OCI-LY7 (cell line): ENCODE results near the gene ABR. TPM values are rescaled to one million over a fixed set of nuclear protein-coding genes. Genes with fewer than 3 reads are reported as not detected.

Experiments used
- BruUV-seq: library from RNA; stranded (reverse); fragments of 400-500 nt; replicated peaks from 2 replicates; lab custom pipeline; 2021; lab: Mats Ljungman, UMichigan
- CTCF ChIA-PET: fragments of 300-600 bp; sonication (Branson Sonifier 250); formaldehyde crosslinking; loops from one replicate; lab custom pipeline; 2022; ENCODE audit warnings: antibody characterized with exemption; ENCODE audit not compliant: unreplicated experiment; lab: Charles Lee
- POLR2A ChIA-PET: fragments of 300-600 bp; sonication (Branson Sonifier 250); formaldehyde crosslinking; loops from one replicate; lab custom pipeline; 2022; ENCODE audit warnings: antibody characterized with exemption; lab: Charles Lee
- DNase-seq: peaks from one replicate; pipeline ENCODE4 v3.0.0-alpha.2; 2015; ENCODE audit warnings: low spot score
- H2AFZ ChIP-seq: fragments of 200-600 bp; sonication (generic), shearing (Covaris generic); 2 replicates; pipeline ENCODE4 v1.6.1; 2014; ENCODE audit warnings: mild to moderate bottlenecking, antibody characterized with exemption, low read length, moderate library complexity
- H3K27ac ChIP-seq: fragments of 200-600 bp; sonication (generic); 2 replicates; pipeline ENCODE4 v1.5.1; 2014; ENCODE audit warnings: mixed run types, low read depth, mild to moderate bottlenecking, moderate library complexity, low read length, inconsistent platforms; ENCODE audit not compliant: poor library complexity, severe bottlenecking
- H3K36me3 ChIP-seq: fragments of 200-600 bp; sonication (generic); 2 replicates; pipeline ENCODE4 v1.6.1; 2014; ENCODE audit warnings: mild to moderate bottlenecking, antibody characterized with exemption, low read length, moderate library complexity, mixed read lengths; ENCODE audit not compliant: insufficient read depth
- H3K4me1 ChIP-seq: fragments of 200-600 bp; sonication (generic); 2 replicates; pipeline ENCODE4 v1.5.1; 2014; ENCODE audit warnings: mild to moderate bottlenecking, low read length; ENCODE audit not compliant: insufficient read depth, poor library complexity, severe bottlenecking
- H3K4me2 ChIP-seq: fragments of 200-600 bp; sonication (generic); 2 replicates; pipeline ENCODE4 v1.6.1; 2014; ENCODE audit warnings: mild to moderate bottlenecking, low read length
- H3K4me3 ChIP-seq: fragments of 200-600 bp; sonication (generic); 2 replicates; pipeline ENCODE4 v1.5.1; 2014; ENCODE audit warnings: mild to moderate bottlenecking, low read depth, low read length; ENCODE audit not compliant: poor library complexity, severe bottlenecking
- H3K79me2 ChIP-seq: fragments of 200-600 bp; sonication (generic); 2 replicates; pipeline ENCODE4 v1.6.1; 2016; ENCODE audit warnings: low read depth, mild to moderate bottlenecking, low read length, moderate library complexity, mixed read lengths; ENCODE audit not compliant: insufficient read depth
- H3K9me2 ChIP-seq: fragments of 200-600 bp; sonication (generic); 2 replicates; pipeline ENCODE4 v1.6.1; 2016; ENCODE audit warnings: mild to moderate bottlenecking, low read length, mixed read lengths; ENCODE audit not compliant: insufficient read depth
- H3K9me3 ChIP-seq: fragments of 200-600 bp; sonication (generic); 2 replicates; pipeline ENCODE4 v1.6.1; 2014; ENCODE audit warnings: mild to moderate bottlenecking, mixed run types, low read length, mixed read lengths
- H4K20me1 ChIP-seq: fragments of 200-600 bp; sonication (generic); 2 replicates; pipeline ENCODE4 v1.6.1; 2014; ENCODE audit warnings: mild to moderate bottlenecking, antibody characterized with exemption, low read length, moderate library complexity, mixed read lengths; ENCODE audit not compliant: insufficient read depth
- EZH2phosphoT487 ChIP-seq: fragments of 200-600 bp; sonication (generic); IDR thresholded peaks from 2 replicates; pipeline ENCODE4 v1.6.1; 2018; ENCODE audit warnings: low read depth, borderline replicate concordance, mild to moderate bottlenecking, mixed run types, antibody characterized with exemption, low read length, moderate library complexity, mixed read lengths
- intact Hi-C: fragments of 100-400 bp; cut with micrococcal nuclease; formaldehyde crosslinking; loops from one replicate; pipeline ENCODE4 v1.10.0; 2022; ENCODE audit not compliant: unreplicated experiment
- total RNA-seq, 2 experiments: library from RNA; depleted of rRNA in 1 of 2; stranded (reverse); fragments of >200 nt in 1 of 2; shearing (Covaris generic) in 1 of 2; gene quantifications; 2 replicates each; pipeline ENCODE4 v1.2.3, GENCODE V29; 2014 to 2022
- TF ChIP-seq, protein P1 (sequence below): fragments of 200-600 bp; sonication (generic); conservative IDR thresholded peaks from 2 replicates; pipeline ENCODE4 v1.5.1; 2014; ENCODE audit warnings: mild to moderate bottlenecking, antibody characterized with exemption, low read length, moderate library complexity, mixed read lengths

ABR gene
- total RNA-seq, 2 experiments from 2014 or later, result 164 to 181 TPM

DNA sequence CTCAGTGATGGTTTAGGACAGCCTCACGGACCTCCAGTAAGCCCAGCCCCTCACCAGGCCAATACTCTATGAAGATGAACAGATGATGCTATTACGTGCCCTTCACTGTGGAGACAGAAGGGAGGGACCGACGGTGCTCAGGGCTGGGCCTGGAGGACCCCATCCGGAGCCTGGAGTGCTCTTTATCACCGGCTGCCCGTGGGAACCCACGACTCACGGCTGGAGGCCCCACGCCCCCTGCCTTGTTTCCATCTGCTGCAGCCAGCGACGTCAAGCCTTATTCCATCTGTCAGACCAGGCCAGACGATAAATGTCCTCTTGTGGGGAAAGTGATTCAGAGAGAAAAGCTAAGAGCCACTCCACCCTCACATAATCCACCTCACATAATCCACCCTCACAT lies 186.8 kb downstream of the ABR start:
- H4K20me1 ChIP-seq, result peaks cover under 1% of the 10 kb centered on the region; the same call in 1 of the 2 replicates
- peaks cover 19% of the 10 kb centered on the region; the same call in 1 of the 2 replicates for H3K9me3 ChIP-seq
- POLR2A ChIA-PET, result no interaction called here
- no peak overlapping the region for H3K4me3 ChIP-seq
- no peaks in the 10 kb centered on the region for H3K36me3 ChIP-seq
- H3K9me2 ChIP-seq, result no peaks in the 10 kb centered on the region
- H2AFZ ChIP-seq, result no peak overlapping the region
- CTCF ChIA-PET, result no interaction called here
- TF ChIP-seq, protein P1, sequence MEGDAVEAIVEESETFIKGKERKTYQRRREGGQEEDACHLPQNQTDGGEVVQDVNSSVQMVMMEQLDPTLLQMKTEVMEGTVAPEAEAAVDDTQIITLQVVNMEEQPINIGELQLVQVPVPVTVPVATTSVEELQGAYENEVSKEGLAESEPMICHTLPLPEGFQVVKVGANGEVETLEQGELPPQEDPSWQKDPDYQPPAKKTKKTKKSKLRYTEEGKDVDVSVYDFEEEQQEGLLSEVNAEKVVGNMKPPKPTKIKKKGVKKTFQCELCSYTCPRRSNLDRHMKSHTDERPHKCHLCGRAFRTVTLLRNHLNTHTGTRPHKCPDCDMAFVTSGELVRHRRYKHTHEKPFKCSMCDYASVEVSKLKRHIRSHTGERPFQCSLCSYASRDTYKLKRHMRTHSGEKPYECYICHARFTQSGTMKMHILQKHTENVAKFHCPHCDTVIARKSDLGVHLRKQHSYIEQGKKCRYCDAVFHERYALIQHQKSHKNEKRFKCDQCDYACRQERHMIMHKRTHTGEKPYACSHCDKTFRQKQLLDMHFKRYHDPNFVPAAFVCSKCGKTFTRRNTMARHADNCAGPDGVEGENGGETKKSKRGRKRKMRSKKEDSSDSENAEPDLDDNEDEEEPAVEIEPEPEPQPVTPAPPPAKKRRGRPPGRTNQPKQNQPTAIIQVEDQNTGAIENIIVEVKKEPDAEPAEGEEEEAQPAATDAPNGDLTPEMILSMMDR, result no peak
- no peak for TF ChIP-seq EZH2phosphoT487
- no peak overlapping the region for H3K27ac ChIP-seq
- no TSS peak for BruUV-seq
- peaks cover 8% of the 10 kb centered on the region; the same call in 1 of the 2 replicates for H3K79me2 ChIP-seq
- no peak overlapping the region for H3K4me2 ChIP-seq
- H3K4me1 ChIP-seq, result peaks cover under 1% of the 10 kb centered on the region
- intact Hi-C loops, result no loop called here
- DNase-seq, result no peak

DNA sequence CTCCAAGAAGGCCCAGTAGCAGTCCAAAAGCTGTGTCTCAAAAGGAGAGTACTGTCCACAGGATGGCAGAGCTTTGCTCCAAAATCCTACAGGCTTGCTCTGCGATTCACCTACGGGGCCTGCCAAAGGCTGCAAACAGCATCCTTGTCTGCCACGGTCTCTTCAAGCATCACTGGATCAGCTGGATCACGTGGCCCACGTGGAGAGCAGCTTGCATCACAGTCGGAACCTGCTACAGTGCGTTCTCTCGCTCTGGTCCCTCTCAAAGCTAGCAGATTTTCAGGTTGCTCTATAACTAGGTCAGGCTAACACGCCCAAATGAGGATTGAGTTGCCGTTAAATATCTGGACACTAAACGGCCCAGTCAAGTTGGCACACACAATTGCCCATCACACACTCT lies 191.2 kb downstream of the ABR start:
- intact Hi-C loops, result no loop called here
- H3K4me3 ChIP-seq, result no peak overlapping the region
- no peak for DNase-seq
- no peaks in the 10 kb centered on the region for H3K9me2 ChIP-seq
- no peak overlapping the region for H2AFZ ChIP-seq
- no peaks in the 10 kb centered on the region for H3K4me1 ChIP-seq
- TF ChIP-seq, protein P1, result no peak
- no peak for TF ChIP-seq EZH2phosphoT487
- no peak overlapping the region for H3K4me2 ChIP-seq
- ChIA-PET POLR2A (interaction anchor here (0.7 kb wide), 2 partner anchors 110 to 126 kb away, joined by 3 to 4 read pairs; no protein-coding TSS in a partner anchor), CTCF (no interaction called here)
- no TSS peak for BruUV-seq
- no peak overlapping the region for H3K27ac ChIP-seq
- H4K20me1 ChIP-seq, result no peaks in the 10 kb centered on the region
- H3K36me3 ChIP-seq, result no peaks in the 10 kb centered on the region
- H3K9me3 ChIP-seq, result 0 out of 2 replicates have a peak, but pooled peaks cover 3% of the 10 kb centered on the region
- H3K79me2 ChIP-seq, result no peaks in the 10 kb centered on the region

DNA sequence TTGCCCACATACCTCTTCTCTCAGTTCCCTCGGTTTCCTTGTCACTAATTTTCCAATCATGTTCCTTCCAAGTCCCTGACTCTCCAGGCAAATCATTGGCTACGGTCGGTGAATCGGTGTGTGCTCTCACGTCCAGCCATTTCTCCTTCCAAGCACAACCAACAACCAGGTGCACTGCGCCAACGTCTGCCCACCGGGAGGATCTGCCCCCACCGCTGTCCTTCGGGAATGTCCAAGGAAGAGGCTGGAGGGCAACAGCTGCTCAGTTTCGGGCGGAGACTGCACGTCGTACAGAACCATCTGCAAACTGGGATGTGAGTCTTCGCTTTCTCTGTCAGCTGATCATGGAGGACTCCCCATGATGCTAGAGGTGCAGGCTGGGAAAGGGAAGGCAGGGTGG lies 191.8 kb downstream of the ABR start:
- H4K20me1 ChIP-seq, result no peaks in the 10 kb centered on the region
- TF ChIP-seq EZH2phosphoT487, result no peak
- TF ChIP-seq, protein P1, result no peak
- POLR2A ChIA-PET, result no interaction called here
- BruUV-seq, result no TSS peak
- H3K36me3 ChIP-seq, result no peaks in the 10 kb centered on the region
- H3K79me2 ChIP-seq, result no peaks in the 10 kb centered on the region
- H2AFZ ChIP-seq, result no peak overlapping the region
- no peak overlapping the region for H3K4me2 ChIP-seq
- CTCF ChIA-PET, result no interaction called here
- no peaks in the 10 kb centered on the region for H3K4me1 ChIP-seq
- H3K9me2 ChIP-seq, result no peaks in the 10 kb centered on the region
- 0 out of 2 replicates have a peak, but pooled peaks cover 1% of the 10 kb centered on the region for H3K9me3 ChIP-seq
- intact Hi-C loops, result no loop called here
- no peak overlapping the region for H3K4me3 ChIP-seq
- H3K27ac ChIP-seq, result no peak overlapping the region
- no peak for DNase-seq
